NB4 (cell line): ENCODE data around the gene IL22.

Experiments used
- POLR2A ChIP-seq: IDR thresholded peaks from 2 replicates; pipeline ENCODE4 v1.6.1; 2011; ENCODE audit warnings: mild to moderate bottlenecking; ENCODE audit not compliant: insufficient read length; ENCODE audit errors: extremely low read depth
- TF ChIP-seq, protein P1 (sequence below): IDR thresholded peaks from one replicate; pipeline ENCODE4 v1.5.1; 2012; ENCODE audit warnings: low read depth, low read length
- TF ChIP-seq, protein P2 (sequence below): IDR thresholded peaks from 2 replicates; pipeline ENCODE4 v1.6.1; 2011; ENCODE audit warnings: low read depth, low read length

DNA sequence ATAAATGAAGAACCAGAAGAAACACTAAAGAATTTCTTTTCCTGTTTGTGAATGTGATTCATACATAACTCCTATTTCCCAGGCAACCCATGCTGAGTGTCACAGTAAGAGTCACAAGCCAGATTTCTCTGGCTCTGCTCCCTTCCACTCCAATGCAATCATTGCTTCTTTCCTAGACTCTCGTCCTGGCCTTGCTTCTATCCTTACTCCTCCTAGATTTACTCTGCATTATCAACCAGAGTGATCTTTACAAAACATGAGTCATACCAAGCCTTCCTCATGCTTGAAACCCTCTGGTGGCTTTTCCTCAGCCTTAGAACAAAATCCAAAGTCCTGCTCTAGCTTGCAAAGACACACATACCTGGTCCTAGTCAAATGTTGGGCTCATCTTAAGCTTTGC lies 13.3 kb downstream of the IL22 start:
- TF ChIP-seq, protein P1, sequence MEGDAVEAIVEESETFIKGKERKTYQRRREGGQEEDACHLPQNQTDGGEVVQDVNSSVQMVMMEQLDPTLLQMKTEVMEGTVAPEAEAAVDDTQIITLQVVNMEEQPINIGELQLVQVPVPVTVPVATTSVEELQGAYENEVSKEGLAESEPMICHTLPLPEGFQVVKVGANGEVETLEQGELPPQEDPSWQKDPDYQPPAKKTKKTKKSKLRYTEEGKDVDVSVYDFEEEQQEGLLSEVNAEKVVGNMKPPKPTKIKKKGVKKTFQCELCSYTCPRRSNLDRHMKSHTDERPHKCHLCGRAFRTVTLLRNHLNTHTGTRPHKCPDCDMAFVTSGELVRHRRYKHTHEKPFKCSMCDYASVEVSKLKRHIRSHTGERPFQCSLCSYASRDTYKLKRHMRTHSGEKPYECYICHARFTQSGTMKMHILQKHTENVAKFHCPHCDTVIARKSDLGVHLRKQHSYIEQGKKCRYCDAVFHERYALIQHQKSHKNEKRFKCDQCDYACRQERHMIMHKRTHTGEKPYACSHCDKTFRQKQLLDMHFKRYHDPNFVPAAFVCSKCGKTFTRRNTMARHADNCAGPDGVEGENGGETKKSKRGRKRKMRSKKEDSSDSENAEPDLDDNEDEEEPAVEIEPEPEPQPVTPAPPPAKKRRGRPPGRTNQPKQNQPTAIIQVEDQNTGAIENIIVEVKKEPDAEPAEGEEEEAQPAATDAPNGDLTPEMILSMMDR, result no peak
- TF ChIP-seq POLR2A, result no peak
- TF ChIP-seq, protein P2, sequence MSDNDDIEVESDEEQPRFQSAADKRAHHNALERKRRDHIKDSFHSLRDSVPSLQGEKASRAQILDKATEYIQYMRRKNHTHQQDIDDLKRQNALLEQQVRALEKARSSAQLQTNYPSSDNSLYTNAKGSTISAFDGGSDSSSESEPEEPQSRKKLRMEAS, result no peak
